IPS DF 4.7 (cell line): ENCODE results near the gene LCOR.
"Not testable (repeated sequence)": the region's sequence is repeated elsewhere in the genome, so short reads cannot be mapped to it uniquely, and the experiment has no call there.

Experiments used
- DNase-seq: peaks from one replicate; pipeline ENCODE4 v3.0.0-alpha.2; 2013; ENCODE audit warnings: low spot score; ENCODE audit errors: extremely low read depth

LCOR gene

DNA sequence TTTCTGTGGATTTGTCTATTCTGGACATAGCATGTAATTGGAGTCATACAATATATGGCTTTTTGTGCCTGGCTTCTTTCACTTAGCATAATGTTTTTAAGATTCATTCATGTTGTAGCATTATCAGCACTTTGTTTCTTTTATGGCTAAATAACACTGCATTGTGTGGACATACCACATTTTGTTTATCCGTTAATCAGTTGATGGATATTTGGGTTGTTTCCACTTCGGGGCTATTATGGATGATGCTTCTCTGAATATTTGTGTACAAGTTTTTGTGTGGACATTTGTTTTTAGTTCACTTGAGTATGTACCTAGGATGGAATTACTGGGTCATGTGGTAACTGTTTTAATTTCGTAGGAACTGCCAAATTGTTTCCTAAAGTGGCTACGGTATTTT is 6.4 kb downstream of the LCOR start:
- no peak for DNase-seq

DNA sequence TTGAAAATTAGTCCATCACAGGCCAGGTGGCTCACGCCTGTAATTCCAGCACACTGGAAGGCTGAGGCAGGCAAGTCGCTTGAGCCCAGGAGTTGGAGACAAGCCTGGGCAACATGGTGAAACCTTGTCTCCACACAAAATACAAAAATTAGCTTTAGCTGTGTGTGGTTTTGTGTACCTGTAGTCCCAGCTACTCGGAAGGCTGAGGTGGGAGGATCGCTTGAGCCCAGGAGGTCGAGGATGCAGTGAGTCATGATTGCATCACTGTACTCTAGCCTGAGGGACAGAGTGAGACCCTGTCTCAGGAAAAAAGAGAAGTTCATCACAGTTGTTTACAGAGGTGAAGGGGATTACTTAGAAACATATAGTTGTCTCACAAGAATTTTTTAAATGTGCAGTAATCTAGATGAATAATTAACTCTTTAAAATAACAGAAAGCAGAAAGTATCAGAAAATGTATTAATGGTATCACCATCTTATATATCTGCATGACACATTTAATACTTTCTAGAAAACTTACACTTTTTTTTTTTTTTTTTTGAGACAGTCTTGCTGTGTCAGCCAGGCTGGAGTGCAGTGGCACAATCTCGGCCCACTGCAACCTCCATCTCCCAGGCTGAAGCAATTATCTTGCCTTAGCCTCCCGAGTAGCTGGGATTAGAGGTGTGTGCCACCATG is 8.9 kb downstream of the LCOR start:
- no peak for DNase-seq

DNA sequence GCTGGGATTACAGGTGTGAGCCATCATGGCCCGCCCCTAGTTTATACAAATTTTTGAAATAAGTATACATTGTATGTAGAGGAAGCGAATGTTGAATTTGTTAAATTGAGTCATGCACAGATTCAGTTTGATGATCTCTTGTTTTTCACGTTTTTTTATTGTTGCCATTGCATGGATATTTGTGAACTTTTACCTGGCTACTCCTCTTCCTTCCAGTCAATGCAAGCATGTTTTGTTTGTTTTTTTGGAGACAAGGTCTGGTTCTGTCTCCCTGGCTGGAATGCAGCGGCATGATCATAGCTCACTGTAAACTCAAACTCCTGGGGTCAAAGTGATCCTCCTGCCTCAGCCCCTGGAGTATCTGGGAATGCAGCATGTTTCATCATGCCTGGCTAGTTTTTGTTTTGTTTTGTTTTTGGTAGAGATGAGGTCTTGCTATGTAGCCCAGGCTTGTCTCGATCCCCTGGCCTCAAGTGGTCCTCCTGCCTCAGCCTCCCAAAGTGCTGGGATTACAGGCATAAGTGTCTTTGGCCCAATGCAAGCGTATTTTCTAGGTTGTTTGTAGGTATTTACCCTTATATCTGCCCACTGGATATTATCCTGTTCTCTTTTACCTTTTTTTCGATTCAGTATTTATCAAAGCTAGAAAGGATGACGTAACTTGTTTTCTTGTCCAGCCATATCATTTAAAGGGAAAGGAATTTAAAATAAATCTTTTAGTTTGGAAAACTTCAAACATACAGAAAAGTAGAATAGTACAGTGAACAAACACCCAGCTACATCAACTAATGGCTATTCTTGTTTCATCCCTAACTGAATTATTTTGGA is 11.0 kb downstream of the LCOR start:
- no peak for DNase-seq

DNA sequence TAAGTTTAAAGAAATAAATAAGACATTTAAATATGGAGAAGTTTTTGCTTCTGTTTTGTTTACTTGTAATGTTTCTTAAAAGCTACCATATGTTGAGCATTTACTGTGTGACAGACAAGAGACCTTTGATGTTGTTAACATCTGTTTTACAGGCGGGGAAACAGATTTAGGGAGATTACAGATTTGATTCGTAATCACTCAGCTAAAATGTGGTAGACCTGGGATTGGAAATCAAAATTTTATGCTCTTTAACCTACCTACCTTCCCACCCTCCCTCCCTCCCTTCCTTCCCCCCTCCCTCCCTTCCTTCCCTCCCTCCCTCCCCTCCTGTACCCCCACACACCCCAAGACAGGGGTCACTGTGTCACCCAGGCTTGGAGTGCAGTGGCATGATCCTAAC is 11.7 kb downstream of the LCOR start:
- DNase-seq: no peak

- no peak for DNase-seq
These were observed 14.3 kb downstream of the LCOR start for GRCh38 chr10:96846395-96846794.

DNA sequence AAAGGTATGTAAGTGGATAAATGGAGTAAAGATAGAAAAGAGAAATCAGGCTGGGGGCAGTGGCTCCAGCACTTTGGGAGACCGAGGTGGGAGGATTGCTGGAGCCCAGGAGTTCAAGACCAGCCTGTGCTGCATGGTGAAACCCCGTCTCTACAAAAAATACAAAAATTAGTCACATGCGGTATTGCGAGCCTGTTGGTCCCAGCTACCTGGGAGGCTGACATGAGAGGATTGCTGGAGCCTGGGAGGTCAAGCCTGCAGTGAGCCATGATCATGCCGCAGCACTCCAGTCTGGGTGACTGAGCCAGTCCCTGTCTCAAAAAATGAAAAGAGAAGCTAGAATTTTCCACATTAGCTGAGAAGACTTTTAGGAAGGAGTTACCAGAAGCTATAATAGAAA is 14.8 kb downstream of the LCOR start:
- DNase-seq: no peak

DNA sequence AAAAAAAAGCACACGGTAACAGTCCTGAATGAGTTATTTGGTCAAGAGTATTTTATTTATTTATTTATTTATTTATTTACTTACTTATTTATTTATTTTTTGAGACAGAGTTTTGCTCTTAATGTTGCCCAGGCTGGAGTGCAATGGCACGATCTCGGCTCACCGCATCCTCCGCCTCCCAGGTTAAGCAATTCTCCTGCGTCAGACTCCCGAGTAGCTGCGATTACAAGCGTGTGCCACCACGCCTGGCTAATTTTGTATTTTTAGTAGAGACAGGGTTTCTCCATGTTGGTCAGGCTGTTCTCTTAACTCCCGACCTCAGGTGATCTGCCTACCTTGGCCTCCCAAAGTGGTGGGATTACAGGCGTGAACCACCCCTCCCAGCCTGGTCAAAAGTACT is 15.3 kb downstream of the LCOR start:
- DNase-seq: not testable (repeated sequence)

DNA sequence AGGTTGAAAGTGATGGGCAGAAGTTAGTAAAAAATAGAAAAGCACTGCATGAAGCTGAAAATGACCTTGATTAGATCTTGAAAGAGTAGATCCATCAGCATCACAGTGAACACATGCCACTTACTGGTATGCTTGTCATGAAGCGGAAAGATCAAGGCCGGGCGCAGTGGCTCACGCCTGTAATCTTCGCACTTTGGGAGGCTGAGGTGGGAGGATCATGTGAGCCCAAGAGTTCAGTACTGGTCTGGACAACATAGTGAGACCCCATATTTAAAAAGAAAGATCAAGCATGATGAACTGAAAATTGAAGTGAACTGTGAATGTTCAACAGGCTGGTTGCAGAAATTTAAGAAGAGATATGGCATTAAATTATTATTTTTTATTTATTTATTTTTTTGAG is 18.0 kb downstream of the LCOR start:
- no peak for DNase-seq

- no peak for DNase-seq
These were observed 18.7 kb downstream of the LCOR start for GRCh38 chr10:96850825-96851224.

GRCh38 chr10:96851281-96851680 is 19.2 kb downstream of the LCOR start:
- no peak for DNase-seq

GRCh38 chr10:96856317-96856716 is 24.2 kb downstream of the LCOR start:
- no peak for DNase-seq

DNA sequence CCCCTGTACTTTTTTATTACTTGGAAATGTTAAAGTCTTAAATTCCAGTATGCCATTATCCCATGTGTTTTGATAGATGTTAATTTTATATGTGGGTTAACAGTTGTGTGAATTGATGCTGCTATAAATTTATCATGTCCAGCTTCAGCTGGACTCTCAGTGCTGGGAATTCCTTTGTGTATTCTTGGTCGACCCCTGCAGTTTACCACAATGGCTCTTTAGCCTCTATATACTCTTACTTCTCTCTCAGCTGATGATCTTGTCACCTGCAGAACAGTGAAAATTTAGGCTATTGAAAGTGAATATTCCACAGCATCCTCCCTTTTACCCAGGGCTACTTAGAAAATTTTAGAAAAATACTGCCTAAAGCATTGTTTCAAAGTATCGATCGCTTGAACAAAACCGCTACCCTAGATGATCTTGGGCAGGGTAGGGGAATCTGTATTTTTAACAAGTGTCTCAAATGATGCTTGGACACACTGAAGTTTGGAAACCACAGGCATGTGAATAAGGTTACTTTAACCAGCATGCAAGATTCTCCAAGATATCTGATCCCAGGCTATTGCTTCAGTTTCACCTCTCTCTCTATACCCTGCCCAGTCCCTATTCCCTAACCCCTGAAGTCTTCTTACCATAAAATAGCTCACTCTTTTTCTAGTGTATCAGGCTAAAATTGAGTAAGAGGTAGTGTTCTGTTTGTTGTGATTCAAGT is 25.4 kb downstream of the LCOR start:
- no peak for DNase-seq

GRCh38 chr10:96858038-96858705 is 26.1 kb downstream of the LCOR start:
- no peak for DNase-seq

- DNase-seq: no peak
These were observed 26.6 kb downstream of the LCOR start for GRCh38 chr10:96858706-96859050.

DNA sequence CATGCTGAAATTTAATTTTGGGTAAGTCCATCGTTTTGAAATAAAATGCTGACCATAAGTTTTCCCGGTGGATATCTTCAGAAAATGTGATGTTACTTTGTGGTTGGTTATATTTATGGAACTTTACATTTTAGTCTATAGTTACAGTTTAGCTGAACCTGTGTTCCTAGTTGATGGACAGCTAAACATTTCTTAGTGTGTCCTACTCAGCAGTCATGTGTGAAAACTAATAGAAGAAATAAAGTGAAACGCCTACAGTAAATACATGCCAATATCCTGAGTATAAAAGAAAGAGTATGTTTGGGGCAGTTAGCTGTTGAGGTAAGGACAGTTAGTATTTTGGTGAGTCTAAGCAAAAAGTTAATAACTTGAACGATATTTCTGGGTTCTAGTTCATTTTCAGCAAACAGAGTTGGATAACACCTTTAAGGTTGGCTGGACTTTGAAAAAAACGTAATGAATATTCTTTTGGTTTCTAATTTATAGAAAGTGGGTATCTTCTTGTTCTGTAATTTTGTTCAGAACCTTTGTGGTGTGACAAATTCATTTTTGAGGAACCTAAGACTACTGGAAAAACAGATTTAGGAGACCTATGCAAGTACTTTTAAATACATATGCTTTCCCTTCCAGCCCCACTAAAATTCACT is 28.7 kb downstream of the LCOR start:
- no peak for DNase-seq

DNA sequence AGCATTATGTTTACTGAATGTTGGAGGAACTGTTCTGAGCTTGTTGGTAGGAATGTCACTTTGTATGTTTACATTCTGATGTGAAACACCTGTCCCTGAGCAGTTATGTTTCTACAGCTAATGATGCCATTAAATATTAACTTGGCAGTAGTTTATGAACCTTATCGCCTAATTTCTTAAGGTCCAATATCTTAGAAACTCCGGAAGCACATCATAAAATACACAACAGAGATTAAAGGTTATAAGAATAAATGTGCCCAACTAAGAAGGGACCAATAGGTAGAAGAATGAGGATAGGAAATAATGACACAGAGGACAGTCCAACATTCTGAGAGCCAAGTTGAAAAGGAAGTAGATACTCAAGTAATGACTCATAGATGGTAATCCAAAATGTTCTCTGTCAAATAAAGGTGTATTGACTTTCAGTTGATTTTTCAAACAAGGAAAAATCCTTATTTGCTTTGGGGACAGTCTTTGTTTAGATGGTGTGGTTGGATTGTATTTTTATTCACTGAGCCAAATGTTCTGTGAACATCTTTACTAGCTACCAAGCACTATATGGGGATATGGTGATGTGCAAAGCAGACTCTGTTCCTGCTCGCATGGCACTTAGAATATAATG is 31.9 kb downstream of the LCOR start:
- no peak for DNase-seq

GRCh38 chr10:96873086-96873485 is 41.0 kb downstream of the LCOR start:
- no peak for DNase-seq

GRCh38 chr10:96873756-96874467 is 41.8 kb downstream of the LCOR start:
- DNase-seq: no peak

- no peak for DNase-seq
These were observed 46.0 kb downstream of the LCOR start for GRCh38 chr10:96878057-96878456.

DNA sequence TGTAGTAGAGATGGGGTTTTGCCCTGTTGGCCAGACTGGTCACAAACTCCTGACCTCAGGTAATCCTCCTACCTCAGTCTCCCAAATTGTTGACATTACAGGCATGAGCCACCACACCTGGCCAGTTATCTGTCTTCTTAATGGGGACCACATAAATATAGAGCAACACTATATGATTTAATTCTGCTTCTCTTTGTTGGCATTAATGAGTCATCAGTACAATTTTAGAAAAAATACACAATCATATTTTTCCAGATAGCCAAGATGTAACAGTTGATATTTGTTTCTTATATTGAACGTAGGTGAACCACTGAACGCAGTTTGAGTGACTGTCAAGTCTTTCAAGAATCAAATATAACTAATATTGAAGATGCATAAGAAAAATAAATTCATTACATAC is 48.5 kb downstream of the LCOR start:
- DNase-seq: no peak
